Psoas muscle (tissue), 8 donors: ENCODE data around the gene DGKZ. TPM values are rescaled to one million over a fixed set of nuclear protein-coding genes. Genes with fewer than 3 reads are reported as not detected.

Experiments
- ATAC-seq, 4 donors: fragments of 200-7000 bp; cut with Tn5 transposase; one replicate each; pipeline ENCODE4 v1.9.1; 2020; ENCODE audit warnings: moderate library complexity in 3 of 4, mild to moderate bottlenecking in 2 of 4
- DNase-seq, 2 donors: peaks; one replicate each; pipeline ENCODE4 v3.0.0-alpha.2; 2020
- H3K27ac ChIP-seq: fragments of 200-600 bp; one replicate; pipeline ENCODE4 v1.8.0; 2022
- H3K27me3 ChIP-seq, 3 donors: fragments of 200-600 bp in 1 of 3; one replicate each; pipeline versions ENCODE4 v1.6.1 to v1.8.0; 2013 to 2022; ENCODE audit warnings: low read length in 2 of 3, mild to moderate bottlenecking in 2 of 3, moderate library complexity in 1 of 3; ENCODE audit not compliant: insufficient read depth in 3 of 3
- H3K36me3 ChIP-seq, 2 donors: fragments of 200-600 bp in 1 of 2; one replicate each; pipeline versions ENCODE4 v1.6.1 to v1.8.0; 2013 to 2022; ENCODE audit warnings: low read depth in 1 of 2, mild to moderate bottlenecking in 1 of 2, moderate library complexity in 1 of 2; ENCODE audit not compliant: insufficient read depth in 1 of 2
- H3K4me1 ChIP-seq: fragments of 200-600 bp; one replicate; pipeline ENCODE4 v1.8.0; 2022
- H3K4me3 ChIP-seq: fragments of 200-600 bp; one replicate; pipeline ENCODE4 v1.8.0; 2022; ENCODE audit warnings: mild to moderate bottlenecking
- H3K9me3 ChIP-seq: fragments of 200-600 bp; one replicate; pipeline ENCODE4 v1.8.0; 2022
- WGBS, 3 donors: extraction: QIAGEN DNeasy Blood & Tissue Kit; methylation state at CpG; one replicate each; pipeline versions ENCODE4 v1.1.6 to v1.1.7; 2013; 5-methylcytosine and 5-hydroxymethylcytosine counted together
- intact Hi-C, 2 donors: fragments of 100-400 bp; cut with DNase I; formaldehyde crosslinking; loops; one replicate each; pipeline versions ENCODE4 v1.11.0 to v1.14.2; 2022
- polyA plus RNA-seq, 3 donors: library from polyadenylated mRNA; stranded (reverse); fragments of 200-250 nt; gene quantifications; one replicate each; pipeline ENCODE4 v1.2.3, GENCODE V29; 2013
- total RNA-seq, 4 donors: library from RNA; stranded (reverse); fragmentation: NEBNext Ultra II Directional in 2 of 4; extraction: Animal tissue kit (Norgen Biotek cat#: 25700) in 2 of 4; gene quantifications; one replicate each; pipeline versions ENCODE4 v1.2.1 to v1.2.4, GENCODE V29; 2021 to 2023
- TF ChIP-seq, protein P1 (sequence below): fragments of 200-600 bp; IDR thresholded peaks from one replicate; pipeline ENCODE4 v1.8.0; 2022; ENCODE audit warnings: antibody characterized with exemption
- donor health status: healthy with polysubstance abuse.
- donor health status: DM: no; HTN: no; CAD: no; lungs with moderate emphysema.
- donor health status: Bipolar disorder and iron deficiency.
- donor health status: healthy.
- donor health status: DM: yes; HTN: yes; CAD: no.
- donor health status: DM: no; HTN: no; CAD: no.
- donor health status: DM: no; HTN: no; CAD: no.
- donor health status: DM: yes; HTN: yes; CAD: no.

Gene DGKZ
- total and polyA plus RNA-seq, 7 donors, result 57.7 to 138 (median 90.2) TPM

- DNase-seq, result no peak
- TF ChIP-seq, protein P1, sequence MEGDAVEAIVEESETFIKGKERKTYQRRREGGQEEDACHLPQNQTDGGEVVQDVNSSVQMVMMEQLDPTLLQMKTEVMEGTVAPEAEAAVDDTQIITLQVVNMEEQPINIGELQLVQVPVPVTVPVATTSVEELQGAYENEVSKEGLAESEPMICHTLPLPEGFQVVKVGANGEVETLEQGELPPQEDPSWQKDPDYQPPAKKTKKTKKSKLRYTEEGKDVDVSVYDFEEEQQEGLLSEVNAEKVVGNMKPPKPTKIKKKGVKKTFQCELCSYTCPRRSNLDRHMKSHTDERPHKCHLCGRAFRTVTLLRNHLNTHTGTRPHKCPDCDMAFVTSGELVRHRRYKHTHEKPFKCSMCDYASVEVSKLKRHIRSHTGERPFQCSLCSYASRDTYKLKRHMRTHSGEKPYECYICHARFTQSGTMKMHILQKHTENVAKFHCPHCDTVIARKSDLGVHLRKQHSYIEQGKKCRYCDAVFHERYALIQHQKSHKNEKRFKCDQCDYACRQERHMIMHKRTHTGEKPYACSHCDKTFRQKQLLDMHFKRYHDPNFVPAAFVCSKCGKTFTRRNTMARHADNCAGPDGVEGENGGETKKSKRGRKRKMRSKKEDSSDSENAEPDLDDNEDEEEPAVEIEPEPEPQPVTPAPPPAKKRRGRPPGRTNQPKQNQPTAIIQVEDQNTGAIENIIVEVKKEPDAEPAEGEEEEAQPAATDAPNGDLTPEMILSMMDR, result no peak
- H3K27ac ChIP-seq, result no peak overlapping the region
Measured at GRCh38 chr11:46383404-46383758, 36.1 kb downstream of the DGKZ start.

DNA sequence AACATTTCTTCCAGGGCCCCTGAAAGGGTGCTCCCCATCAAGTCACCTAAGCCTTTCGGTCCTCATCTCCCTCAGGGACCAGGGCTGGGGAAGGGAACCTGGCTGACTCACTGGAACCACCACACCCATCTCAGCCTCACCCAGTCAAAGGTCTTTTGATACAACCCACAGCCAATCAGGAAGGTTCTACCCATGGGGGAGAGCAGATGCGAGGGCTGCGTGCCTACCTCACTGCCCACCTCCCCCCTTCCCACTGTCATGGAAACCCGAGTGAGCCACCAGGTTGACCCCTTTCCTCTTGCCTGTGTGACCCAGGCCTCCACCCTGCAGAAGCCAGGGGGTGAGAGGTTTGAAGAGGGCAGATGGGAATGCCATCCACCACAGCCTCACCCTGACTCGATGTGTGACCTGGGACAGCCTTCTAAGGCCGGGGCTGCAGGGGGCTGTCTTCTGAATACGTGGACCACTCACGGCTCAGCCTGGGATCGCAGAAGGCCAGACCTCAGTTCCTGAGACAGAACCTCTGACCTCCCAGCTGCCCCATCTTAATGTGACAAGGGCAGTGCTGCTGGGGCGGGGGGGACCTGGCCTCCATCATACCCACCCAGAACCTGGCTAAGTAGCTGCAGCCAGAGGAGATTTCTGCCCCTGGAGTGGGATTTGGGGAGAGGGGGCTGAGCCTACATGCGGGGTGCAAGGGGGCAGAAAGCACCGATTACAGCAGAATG is 36.9 kb downstream of the DGKZ start:
- intact Hi-C loops, result loop anchor here in 1 of 2 donors (2.0 kb wide), 1 partner anchor 153 kb away; no protein-coding TSS in a partner anchor
- ATAC-seq (no peak), DNase-seq (no peak)
- Histone ChIP-seq H3K36me3 (peaks cover 0 to 3% of the 10 kb centered on the region in 2 donors), H3K4me1 (peaks cover 16% of the 10 kb centered on the region), H3K27me3 (peaks cover 0 to 53% (median 15%) of the 10 kb centered on the region in 3 donors), H3K4me3 (no peak overlapping the region), H3K27ac (no peak overlapping the region), H3K9me3 (no peaks in the 10 kb centered on the region)
- TF ChIP-seq, protein P1, result no peak
- 88 to 90% (median 90%) methylated on average over 12 of the region's 12 CpGs for WGBS, 3 donors

More at GRCh38 chr11:46383404-46383758, 36.1 kb downstream of the DGKZ start:
- peaks cover 0 to 7% of the 10 kb centered on the region in 2 donors for H3K36me3 ChIP-seq
- H3K27me3 ChIP-seq, result peaks cover 0 to 47% (median 15%) of the 10 kb centered on the region in 3 donors
- H3K4me3 ChIP-seq, result no peak overlapping the region
- intact Hi-C loops, result loop anchor here in 1 of 2 donors (2.0 kb wide), 1 partner anchor 153 kb away; no protein-coding TSS in a partner anchor
- 71 to 74% (median 72%) methylated on average over 7 of the region's 7 CpGs for WGBS, 3 donors
- peaks cover 14% of the 10 kb centered on the region for H3K4me1 ChIP-seq
- ATAC-seq, result no peak
- no peaks in the 10 kb centered on the region for H3K9me3 ChIP-seq

DNA sequence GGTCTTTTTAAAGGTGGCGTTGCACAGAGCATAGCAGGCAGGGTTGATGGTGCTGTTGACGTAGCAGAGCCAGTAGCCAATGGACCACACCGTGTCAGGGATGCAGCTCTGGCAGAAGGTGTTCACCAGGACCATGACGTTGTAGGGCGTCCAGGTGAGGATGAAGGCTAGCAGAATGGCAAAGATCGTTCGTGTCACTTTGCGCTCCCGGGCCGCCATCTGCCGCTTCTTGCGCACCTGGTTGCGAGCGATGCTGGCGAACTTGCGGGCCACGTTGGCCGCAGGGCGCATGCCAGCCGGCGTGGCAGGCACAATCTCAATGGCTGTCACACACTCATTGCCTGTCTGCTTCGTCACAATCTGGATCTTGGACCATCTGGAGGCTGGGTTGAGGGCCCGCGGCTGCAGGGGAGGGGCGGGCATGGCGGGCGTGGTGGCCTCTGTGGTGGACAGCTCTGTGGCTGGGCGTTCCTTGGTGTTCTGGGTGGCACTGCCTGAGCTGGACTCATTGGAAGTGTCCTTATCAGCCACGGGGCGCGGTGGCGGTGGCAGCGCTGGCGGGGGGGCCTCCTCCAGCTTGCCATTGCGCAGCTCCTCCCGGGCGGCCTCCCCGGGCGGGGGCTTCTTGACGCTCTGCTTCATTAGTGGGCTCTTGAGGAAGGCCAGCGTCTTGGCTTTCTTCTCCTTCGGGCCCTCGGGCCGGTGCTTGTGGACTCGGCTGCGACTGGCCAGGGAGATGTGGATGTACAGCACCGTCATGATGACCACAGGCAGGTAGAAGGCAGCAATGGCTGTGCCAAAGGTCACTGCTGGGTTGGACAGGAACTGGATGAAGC is 38.1 kb downstream of the DGKZ start:
- no peak overlapping the region for H3K27ac ChIP-seq
- peaks cover 0 to 66% (median 23%) of the 10 kb centered on the region in 3 donors for H3K27me3 ChIP-seq
- H3K36me3 ChIP-seq, result no peaks in the 10 kb centered on the region
- intact Hi-C loops, result no loop called here
- H3K4me3 ChIP-seq, result no peak overlapping the region
- TF ChIP-seq, protein P1, result no peak
- H3K4me1 ChIP-seq, result peaks cover 23% of the 10 kb centered on the region
- H3K9me3 ChIP-seq, result no peaks in the 10 kb centered on the region
- DNase-seq, result no peak
- no peak for ATAC-seq
- WGBS, 3 donors, result 95 to 96% (median 96%) methylated on average over 42 to 47 of the region's 47 CpGs

DNA sequence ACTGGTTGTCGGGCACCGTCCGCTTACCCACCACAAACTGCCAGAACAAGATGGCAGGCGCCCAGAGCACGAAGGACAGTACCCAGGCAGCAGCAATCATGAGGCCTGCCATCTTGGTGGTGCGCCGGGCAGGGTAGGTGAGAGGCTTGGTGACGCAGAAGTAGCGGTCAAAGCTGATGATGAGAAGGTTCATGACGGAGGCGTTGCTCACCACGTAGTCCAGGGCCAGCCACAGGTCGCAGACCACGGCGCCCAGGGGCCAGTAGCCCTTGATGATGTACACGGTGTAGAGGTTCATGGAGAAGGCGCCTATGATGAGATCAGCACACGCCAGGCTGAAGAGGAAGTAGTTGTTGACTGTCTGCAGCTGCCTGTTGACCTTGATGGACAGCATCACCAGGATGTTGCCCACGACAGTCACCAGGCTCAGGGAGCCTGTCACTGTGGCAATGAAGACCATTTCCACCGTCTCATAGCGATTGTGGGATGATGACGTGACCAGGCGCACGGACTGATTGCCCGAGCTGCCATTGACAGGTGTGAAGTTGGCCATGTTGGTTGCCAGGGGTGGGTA is 38.8 kb downstream of the DGKZ start:
- intact Hi-C loops, result no loop called here
- 94 to 95% (median 95%) methylated on average over 25 of the region's 25 CpGs for WGBS, 3 donors
- peaks cover 0 to 66% (median 22%) of the 10 kb centered on the region in 3 donors for H3K27me3 ChIP-seq
- no peak for DNase-seq
- H3K36me3 ChIP-seq, result no peaks in the 10 kb centered on the region
- no peak overlapping the region for H3K4me3 ChIP-seq
- no peaks in the 10 kb centered on the region for H3K9me3 ChIP-seq
- TF ChIP-seq, protein P1, result no peak
- no peak for ATAC-seq
- H3K27ac ChIP-seq, result no peak overlapping the region
- peaks cover 19% of the 10 kb centered on the region for H3K4me1 ChIP-seq
